DMS153 treated with DMSO at 0.1 percent for 48 hours (cell line): ENCODE measurements around the gene ZNF770.

Experiments used
- DNase-seq: peaks from one replicate; lab custom pipeline; 2025; ENCODE audit not compliant: unreplicated experiment; lab: John Stamatoyannopoulos, UW

ZNF770 gene

DNA sequence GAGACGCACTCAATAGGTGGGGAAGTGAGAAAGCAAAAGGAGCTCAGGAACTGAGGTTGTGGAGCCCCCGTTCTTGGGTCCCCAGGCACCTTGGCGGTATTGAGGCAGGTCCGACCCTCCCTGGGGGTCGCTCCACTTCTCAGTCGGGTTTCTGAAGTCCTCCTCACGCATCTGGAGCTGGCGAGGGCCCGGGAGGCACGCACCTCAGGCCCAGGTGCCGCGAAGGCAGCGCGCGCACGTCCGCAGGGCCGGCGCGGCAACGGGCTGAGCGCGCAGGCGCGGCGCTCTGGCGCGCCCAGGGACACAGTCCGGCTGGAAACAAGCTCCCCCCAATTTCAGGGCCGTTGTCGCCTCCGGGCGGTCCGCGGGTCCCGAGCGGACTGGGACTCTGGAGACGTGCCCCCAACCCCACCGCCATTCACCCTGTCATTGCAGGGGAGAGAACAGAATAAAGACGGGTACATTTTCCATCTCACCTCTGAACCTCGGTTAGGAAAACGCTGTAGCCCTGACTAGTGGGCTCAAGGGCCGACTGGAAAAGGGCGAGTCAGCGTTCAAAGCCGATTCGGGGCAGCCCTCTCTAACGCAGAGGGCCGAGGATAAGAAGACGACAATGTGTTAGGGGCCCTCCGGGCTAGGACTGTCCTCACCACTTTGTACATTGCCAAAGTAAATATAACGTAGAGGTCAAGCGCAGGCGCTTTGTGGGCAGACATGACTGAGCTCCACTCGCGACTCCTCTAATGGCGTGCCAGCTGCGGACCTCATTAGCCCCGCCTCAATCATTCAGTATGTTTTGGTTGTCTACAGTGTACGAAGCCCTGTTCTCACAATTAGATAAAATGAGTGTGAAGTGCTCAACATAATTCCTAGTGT lies at the start of gene ZNF770:
Gene ZNF770, minus strand, starts transcription at position 261 of the 876 bp plus-strand sequence. CDS start 4,853 bp downstream, outside the sequence.
- no peak for DNase-seq

DNA sequence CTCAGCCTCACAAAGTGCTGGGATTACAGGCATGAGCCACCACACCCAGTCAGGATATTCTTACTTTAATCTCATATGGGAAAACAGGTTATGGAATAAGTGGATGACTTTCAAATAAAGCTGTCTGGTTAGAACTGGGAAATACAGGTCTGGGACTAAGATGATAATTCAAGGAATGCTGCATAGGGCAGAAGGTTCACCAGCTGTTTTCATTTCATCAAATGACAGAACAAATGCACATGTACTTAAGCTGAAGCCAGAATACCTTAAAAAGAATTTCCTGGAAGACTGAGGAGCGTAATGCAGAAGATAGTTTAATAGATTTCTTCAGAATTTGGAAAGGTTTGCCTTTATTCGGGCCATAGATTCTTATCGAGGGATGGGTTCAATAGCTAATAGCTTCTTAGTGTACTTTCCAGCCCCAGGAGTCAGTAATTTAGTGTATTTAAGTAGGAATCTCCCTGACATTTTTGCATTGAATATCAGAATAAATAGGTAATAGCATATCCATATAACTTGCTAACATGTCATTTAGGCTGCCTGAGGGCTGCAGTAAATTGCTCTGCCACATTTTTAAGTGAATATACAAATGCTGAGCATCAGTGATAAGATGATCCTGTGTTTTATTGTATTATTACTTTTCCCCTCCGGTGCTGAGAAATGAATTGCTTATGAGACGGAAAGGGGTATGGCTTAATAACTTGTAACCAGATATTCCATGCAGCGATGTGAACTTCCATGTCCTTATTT lies 40.3 kb upstream of the ZNF770 start:
- DNase-seq: no peak

GRCh38 chr15:35023804-35024203 lies 35.7 kb upstream of the ZNF770 start:
- DNase-seq: no peak

DNA sequence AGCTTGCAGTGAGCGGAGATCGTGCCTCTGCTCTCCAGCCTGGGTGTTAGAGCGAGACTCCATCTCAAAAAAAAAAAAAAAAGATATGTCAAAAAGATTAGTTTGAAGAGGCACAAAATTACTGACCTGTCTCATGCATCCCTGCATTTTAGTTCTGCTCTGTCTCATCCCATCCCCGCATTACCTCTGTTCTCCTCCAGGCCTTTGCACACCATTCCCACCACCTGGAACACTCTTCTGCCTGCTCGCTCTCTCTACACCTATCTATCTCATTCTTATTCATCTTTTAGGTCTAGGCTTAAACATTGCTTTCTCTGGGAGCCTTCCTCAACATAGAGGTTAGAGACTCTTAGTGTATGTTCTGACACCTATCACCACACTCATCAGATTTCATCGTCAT lies 32.9 kb upstream of the ZNF770 start:
- DNase-seq: no peak

GRCh38 chr15:35019404-35020327 lies 31.6 kb upstream of the ZNF770 start:
- no peak for DNase-seq

- no peak for DNase-seq
Measured at GRCh38 chr15:35014241-35014640, 26.2 kb upstream of the ZNF770 start.

- DNase-seq: no peak
Measured at GRCh38 chr15:35013370-35013769, 25.3 kb upstream of the ZNF770 start.

GRCh38 chr15:35007397-35007796 lies 19.3 kb upstream of the ZNF770 start:
- no peak for DNase-seq

GRCh38 chr15:35005933-35006332 lies 17.8 kb upstream of the ZNF770 start:
- no peak for DNase-seq

- no peak for DNase-seq
Measured at GRCh38 chr15:35003928-35004327, 15.8 kb upstream of the ZNF770 start.

- DNase-seq: no peak
Measured at GRCh38 chr15:35000511-35000910, 12.4 kb upstream of the ZNF770 start.

- no peak for DNase-seq
Measured at GRCh38 chr15:34999906-35000305, 11.8 kb upstream of the ZNF770 start.

DNA sequence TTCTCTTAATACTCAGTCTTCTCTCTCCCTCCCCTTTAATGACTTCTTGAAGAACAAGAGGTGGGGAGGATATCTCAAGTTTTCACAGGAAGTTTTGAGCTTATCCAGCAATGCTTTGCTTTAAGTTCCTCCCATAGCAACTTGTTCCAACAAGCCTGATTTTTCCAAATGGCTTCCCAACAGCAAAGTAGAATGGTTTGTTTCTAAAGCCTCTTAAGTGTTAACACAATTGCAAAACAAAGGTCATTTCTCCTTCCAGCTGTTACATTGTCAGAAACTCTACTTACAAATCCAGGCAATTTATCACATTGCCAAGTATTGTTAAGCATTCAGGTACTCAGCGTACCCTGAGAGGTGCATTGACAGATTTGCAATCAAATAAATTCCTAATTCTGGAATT lies 6.8 kb upstream of the ZNF770 start:
- no peak for DNase-seq

DNA sequence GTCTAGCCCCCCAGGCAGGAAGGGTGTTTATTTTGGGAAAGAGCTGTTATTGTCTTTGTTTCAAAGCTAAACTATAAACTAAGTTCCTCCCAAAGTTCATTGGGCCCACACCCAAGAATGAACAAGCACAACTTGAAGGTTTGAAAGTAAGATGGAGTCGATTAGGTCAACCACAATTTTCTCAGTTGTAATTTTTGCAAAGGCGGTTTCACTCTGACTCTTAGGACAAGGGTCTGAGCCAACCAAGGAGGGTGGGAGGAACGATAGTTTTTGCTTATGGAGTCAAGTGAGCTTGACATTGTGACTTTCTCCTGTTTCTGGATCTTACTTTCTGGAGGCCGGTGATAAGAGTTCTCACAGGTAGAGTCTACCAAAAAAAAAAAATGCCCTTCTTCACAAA lies 5.8 kb upstream of the ZNF770 start:
- no peak for DNase-seq

- no peak for DNase-seq
Measured at GRCh38 chr15:34993412-34993811, 5.3 kb upstream of the ZNF770 start.

DNA sequence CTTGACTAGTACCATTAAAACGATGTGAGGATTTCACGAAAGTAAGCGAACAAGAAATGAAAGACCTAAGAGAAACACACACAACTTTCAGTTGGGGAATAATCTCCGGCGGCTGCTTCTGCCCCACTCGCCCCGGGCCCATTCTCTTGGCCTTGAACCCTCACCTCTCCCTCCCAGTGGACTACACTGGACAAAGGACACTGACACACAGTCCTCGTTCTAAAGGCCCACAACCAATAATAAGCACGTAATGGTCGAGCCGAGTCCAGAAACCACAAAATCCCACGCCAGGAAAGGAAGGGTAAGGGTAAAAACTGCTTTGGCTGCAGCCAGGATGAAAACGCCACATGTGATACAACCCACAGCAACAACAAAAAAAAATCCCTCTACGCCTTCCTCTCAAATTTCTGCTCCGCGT lies 469 bp downstream of the ZNF770 start:
- DNase-seq: no peak

DNA sequence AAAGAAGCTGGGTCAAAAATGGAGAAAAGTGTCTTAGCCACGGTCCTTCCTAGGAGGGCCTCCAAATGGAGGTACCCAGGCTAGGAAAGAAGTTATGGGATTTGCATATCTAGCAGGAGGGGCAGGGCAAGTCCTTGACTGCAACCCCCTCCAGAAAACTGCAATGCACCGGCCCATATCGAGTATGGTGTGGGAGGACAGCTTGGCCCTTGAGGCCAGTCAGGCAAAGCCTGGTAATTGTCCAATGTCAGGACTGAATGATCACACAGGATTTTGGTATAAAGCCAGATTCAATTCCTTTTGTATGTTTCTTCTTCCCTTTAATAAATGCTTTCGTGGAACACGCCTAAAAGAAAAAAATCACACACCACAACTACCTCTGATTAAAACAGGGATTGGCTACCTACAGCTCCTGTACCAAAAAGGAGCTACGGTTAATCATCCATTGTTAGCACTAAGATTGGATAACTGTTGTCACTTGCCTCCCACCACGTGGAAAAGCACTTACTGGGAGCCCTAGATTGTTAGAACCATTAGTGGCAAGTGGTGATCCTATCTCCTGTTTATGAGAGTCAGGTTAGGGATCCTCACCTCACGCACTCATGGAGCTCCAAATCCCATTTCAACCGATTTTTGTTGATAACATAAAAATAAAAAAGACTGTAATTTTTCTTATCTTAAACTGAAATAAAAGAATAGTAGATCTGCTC lies 1.2 kb downstream of the ZNF770 start:
- DNase-seq: no peak

DNA sequence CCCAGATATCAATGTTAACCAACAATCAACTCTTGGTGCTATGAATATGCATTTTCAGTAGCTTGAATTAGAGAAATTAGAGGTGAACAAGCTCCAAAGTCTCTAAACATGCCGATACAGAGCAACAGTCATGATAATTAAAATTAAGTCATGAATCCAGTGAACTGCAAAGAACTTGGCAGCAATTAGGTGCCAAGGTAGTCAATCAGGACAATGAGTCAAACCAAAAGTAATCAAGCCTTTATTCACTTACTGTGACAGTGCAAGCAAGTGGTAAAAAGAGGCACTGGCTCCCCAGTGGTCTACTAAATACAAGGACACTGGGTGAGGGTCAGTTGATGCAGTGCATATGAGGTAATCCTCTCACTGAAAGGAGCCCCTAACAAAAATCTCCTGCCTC lies 1.8 kb downstream of the ZNF770 start:
- DNase-seq: no peak

- DNase-seq: no peak
Measured at GRCh38 chr15:34984889-34985630, 3.0 kb downstream of the ZNF770 start.

GRCh38 chr15:34976743-34977142 lies 11.3 kb downstream of the ZNF770 start:
- no peak for DNase-seq
